H9 (cell line): ENCODE data around the gene NR3C2. TPM values are rescaled to one million over a fixed set of nuclear protein-coding genes. Genes with fewer than 3 reads are reported as not detected.
A peak's percentile ranks its signal among the peaks of the same experiment; 100 is the strongest.

Experiments used
- DNase-seq: peaks from one replicate; pipeline ENCODE4 v3.0.0-alpha.2; 2017
- H2AFZ ChIP-seq: one replicate; pipeline ENCODE4 v1.6.1; 2013; ENCODE audit warnings: mild to moderate bottlenecking, low read length, control low read depth, moderate library complexity
- H2AK5ac ChIP-seq: 2 replicates; pipeline ENCODE4 v1.6.1; 2013; ENCODE audit warnings: low read length, control low read depth, mixed read lengths; ENCODE audit not compliant: insufficient read length
- H2BK120ac ChIP-seq: one replicate; pipeline ENCODE4 v1.6.1; 2013; ENCODE audit warnings: low read depth, mild to moderate bottlenecking, low read length, control low read depth, inconsistent platforms; ENCODE audit not compliant: poor library complexity, severe bottlenecking
- H2BK12ac ChIP-seq: 2 replicates; pipeline ENCODE4 v1.6.1; 2013; ENCODE audit warnings: low read length, control low read depth, mixed read lengths, low read depth; ENCODE audit not compliant: insufficient read length
- H2BK15ac ChIP-seq: 2 replicates; pipeline ENCODE4 v1.6.1; 2013; ENCODE audit warnings: low read depth, low read length, control low read depth
- H2BK20ac ChIP-seq: one replicate; pipeline ENCODE4 v1.6.1; 2013; ENCODE audit warnings: low read depth, mild to moderate bottlenecking, low read length, control low read depth, inconsistent platforms; ENCODE audit not compliant: poor library complexity, severe bottlenecking
- H2BK5ac ChIP-seq: 2 replicates; pipeline ENCODE4 v1.6.1; 2013; ENCODE audit warnings: low read length, control low read depth, mixed read lengths; ENCODE audit not compliant: insufficient read length
- H3K14ac ChIP-seq: 2 replicates; pipeline ENCODE4 v1.6.1; 2013; ENCODE audit warnings: low read length, control low read depth; ENCODE audit not compliant: insufficient read depth
- H3K18ac ChIP-seq: 2 replicates; pipeline ENCODE4 v1.6.1; 2013; ENCODE audit warnings: low read depth, mild to moderate bottlenecking, mixed read lengths, low read length, control low read depth; ENCODE audit not compliant: insufficient read length
- H3K23ac ChIP-seq: 2 replicates; pipeline ENCODE4 v1.6.1; 2013; ENCODE audit warnings: low read length, control low read depth, mixed read lengths, low read depth; ENCODE audit not compliant: insufficient read length
- H3K23me2 ChIP-seq: 2 replicates; pipeline ENCODE4 v1.6.1; 2013; ENCODE audit warnings: low read depth, mild to moderate bottlenecking, mixed read lengths, low read length, control low read depth; ENCODE audit not compliant: insufficient read length, poor library complexity, severe bottlenecking
- H3K27ac ChIP-seq: 2 replicates; pipeline ENCODE4 v1.5.1; 2013; ENCODE audit warnings: low read length, control low read depth, mixed read lengths, low read depth; ENCODE audit not compliant: insufficient read length
- H3K27me3 ChIP-seq: 2 replicates; pipeline ENCODE4 v1.6.1; 2013; ENCODE audit warnings: low read length, control low read depth, inconsistent platforms; ENCODE audit not compliant: insufficient read depth
- H3K4ac ChIP-seq: 2 replicates; pipeline ENCODE4 v1.6.1; 2013; ENCODE audit warnings: low read depth, mild to moderate bottlenecking, control low read depth, inconsistent platforms, low read length, moderate library complexity
- H3K4me1 ChIP-seq: 2 replicates; pipeline ENCODE4 v1.6.1; 2013; ENCODE audit warnings: low read length, control low read depth, inconsistent platforms; ENCODE audit not compliant: insufficient read depth
- H3K4me2 ChIP-seq: 2 replicates; pipeline ENCODE4 v1.6.1; 2013; ENCODE audit warnings: low read length, control low read depth, mixed read lengths; ENCODE audit not compliant: insufficient read length, insufficient read depth
- H3K56ac ChIP-seq: 2 replicates; pipeline ENCODE4 v1.6.1; 2013; ENCODE audit warnings: low read depth, mild to moderate bottlenecking, mixed read lengths, low read length, control low read depth; ENCODE audit not compliant: insufficient read length
- H3K79me1 ChIP-seq: 2 replicates; pipeline ENCODE4 v1.6.1; 2013; ENCODE audit warnings: low read depth, mild to moderate bottlenecking, moderate library complexity, low read length, control low read depth, inconsistent platforms; ENCODE audit not compliant: insufficient read depth, poor library complexity, severe bottlenecking
- H3K79me2 ChIP-seq: 2 replicates; pipeline ENCODE4 v1.6.1; 2013; ENCODE audit warnings: low read length, control low read depth, inconsistent platforms; ENCODE audit not compliant: insufficient read depth
- H3K9ac ChIP-seq: 2 replicates; pipeline ENCODE4 v1.6.1; 2013; ENCODE audit warnings: low read length, control low read depth, mixed read lengths; ENCODE audit not compliant: insufficient read length; ENCODE audit errors: extremely low read depth
- H3K9me3 ChIP-seq: one replicate; pipeline ENCODE4 v1.6.1; 2013; ENCODE audit warnings: low read depth, low read length, inconsistent platforms; ENCODE audit not compliant: control insufficient read depth
- H3T11ph ChIP-seq: one replicate; pipeline ENCODE4 v1.6.1; 2013; ENCODE audit warnings: mild to moderate bottlenecking, low read length, control low read depth, inconsistent platforms
- H4K20me1 ChIP-seq: one replicate; pipeline ENCODE4 v1.6.1; 2013; ENCODE audit not compliant: control insufficient read depth, insufficient read length, insufficient read depth
- H4K5ac ChIP-seq: 2 replicates; pipeline ENCODE4 v1.6.1; 2013; ENCODE audit warnings: low read depth, mild to moderate bottlenecking, mixed read lengths, low read length, control low read depth; ENCODE audit not compliant: insufficient read length
- H4K8ac ChIP-seq: replicated peaks from 2 replicates; pipeline ENCODE4 v1.6.1; 2013; ENCODE audit warnings: low read length, control low read depth, mixed read lengths, low read depth; ENCODE audit not compliant: insufficient read length
- H4K91ac ChIP-seq: 2 replicates; pipeline ENCODE4 v1.6.1; 2013; ENCODE audit warnings: low read depth, mild to moderate bottlenecking, moderate library complexity, mixed read lengths, low read length, control low read depth; ENCODE audit not compliant: insufficient read length
- H3K27ac Mint-ChIP-seq, 3 experiments: 2 replicates in 2 of 3; 3 replicates in 1 of 3; pipeline ENCODE4 v1.8.0; 2020 to 2021; ENCODE audit warnings: mixed read lengths in 3 of 3, mild to moderate bottlenecking in 1 of 3, moderate library complexity in 1 of 3
- H3K27me3 Mint-ChIP-seq: 2 replicates; pipeline ENCODE4 v1.8.0; 2021; ENCODE audit warnings: low read depth, mild to moderate bottlenecking, moderate library complexity, mixed read lengths
- H3K36me3 Mint-ChIP-seq, 3 experiments: 2 replicates in 2 of 3; 3 replicates in 1 of 3; pipeline ENCODE4 v1.8.0; 2020 to 2021; ENCODE audit warnings: low read depth in 3 of 3, mixed read lengths in 3 of 3; ENCODE audit not compliant: insufficient read depth in 1 of 3
- H3K4me1 Mint-ChIP-seq, 2 experiments: 2 replicates each; pipeline ENCODE4 v1.8.0; 2020; ENCODE audit warnings: mixed read lengths in 2 of 2
- H3K4me3 Mint-ChIP-seq, 2 experiments: 2 replicates in 1 of 2; 3 replicates in 1 of 2; pipeline ENCODE4 v1.8.0; 2020 to 2021; ENCODE audit warnings: mild to moderate bottlenecking in 2 of 2, mixed read lengths in 2 of 2, moderate library complexity in 1 of 2
- H3K9me3 Mint-ChIP-seq, 2 experiments: 2 replicates in 1 of 2; 3 replicates in 1 of 2; pipeline ENCODE4 v1.8.0; 2020; ENCODE audit warnings: mild to moderate bottlenecking in 2 of 2, mixed read lengths in 2 of 2, moderate library complexity in 1 of 2
- WGBS: extraction: QIAGEN DNeasy Blood & Tissue Kit; methylation state at CpG from one replicate; pipeline ENCODE4 v1.1.7; 2013; ENCODE audit warnings: missing lambda C conversion rate, low lambda C conversion rate, mixed read lengths; ENCODE audit not compliant: insufficient read length; ENCODE audit errors: extremely low coverage; 5-methylcytosine and 5-hydroxymethylcytosine counted together
- total RNA-seq: library from RNA; stranded (reverse); gene quantifications from 2 replicates; pipeline ENCODE4 v1.2.1, GENCODE V29; 2021
- TF ChIP-seq, protein P1 (sequence below): fragments of 200-600 bp; sonication (generic); conservative IDR thresholded peaks from 3 replicates; pipeline ENCODE4 v1.8.0; 2021; ENCODE audit warnings: antibody characterized with exemption, mild to moderate bottlenecking

Gene NR3C2
- total RNA-seq, 1 experiment from 2014 or later, result 1.4 TPM

GRCh38 chr4:148057984-148058859 is 384.0 kb downstream of the NR3C2 start:
- Histone ChIP-seq H3K14ac (no peak overlapping the region), H3K18ac (no peak overlapping the region), H3K4ac (no peak overlapping the region), H3K23ac (no peak overlapping the region), H3K79me1 (no peaks in the 10 kb centered on the region), H4K5ac (no peak overlapping the region), H2AFZ (no peak overlapping the region), H2BK12ac (no peak overlapping the region), H4K91ac (no peak overlapping the region), H3K4me1 (peaks cover 5% of the 10 kb centered on the region; the same call in 1 of the 2 replicates), H3K56ac (no peak overlapping the region), H2BK120ac (no peak overlapping the region), H4K20me1 (no peaks in the 10 kb centered on the region), H2AK5ac (no peak overlapping the region), H3K9ac (no peak overlapping the region), H3K79me2 (no peaks in the 10 kb centered on the region), H3T11ph (no peak overlapping the region), H2BK15ac (no peak overlapping the region), H2BK20ac (no peak overlapping the region), H3K9me3 (no peaks in the 10 kb centered on the region), H3K27me3 (no peaks in the 10 kb centered on the region), H2BK5ac (no peak overlapping the region), H3K27ac (no peak overlapping the region), H3K23me2 (no peaks in the 10 kb centered on the region), H3K4me2 (no peak overlapping the region), H4K8ac (no peak overlapping the region)
- H3K9me3 Mint-ChIP-seq, result no peaks in the 10 kb centered on the region
- H3K27ac Mint-ChIP-seq, result peak overlapping the region in 1 of 3 experiments; percentile 46; a peak in 1 of 7 replicates
- no CpG with 5 or more reads among the region's 14 CpGs for WGBS
- H3K27me3 Mint-ChIP-seq, result no peaks in the 10 kb centered on the region
- DNase-seq, result no peak
- TF ChIP-seq, protein P1, sequence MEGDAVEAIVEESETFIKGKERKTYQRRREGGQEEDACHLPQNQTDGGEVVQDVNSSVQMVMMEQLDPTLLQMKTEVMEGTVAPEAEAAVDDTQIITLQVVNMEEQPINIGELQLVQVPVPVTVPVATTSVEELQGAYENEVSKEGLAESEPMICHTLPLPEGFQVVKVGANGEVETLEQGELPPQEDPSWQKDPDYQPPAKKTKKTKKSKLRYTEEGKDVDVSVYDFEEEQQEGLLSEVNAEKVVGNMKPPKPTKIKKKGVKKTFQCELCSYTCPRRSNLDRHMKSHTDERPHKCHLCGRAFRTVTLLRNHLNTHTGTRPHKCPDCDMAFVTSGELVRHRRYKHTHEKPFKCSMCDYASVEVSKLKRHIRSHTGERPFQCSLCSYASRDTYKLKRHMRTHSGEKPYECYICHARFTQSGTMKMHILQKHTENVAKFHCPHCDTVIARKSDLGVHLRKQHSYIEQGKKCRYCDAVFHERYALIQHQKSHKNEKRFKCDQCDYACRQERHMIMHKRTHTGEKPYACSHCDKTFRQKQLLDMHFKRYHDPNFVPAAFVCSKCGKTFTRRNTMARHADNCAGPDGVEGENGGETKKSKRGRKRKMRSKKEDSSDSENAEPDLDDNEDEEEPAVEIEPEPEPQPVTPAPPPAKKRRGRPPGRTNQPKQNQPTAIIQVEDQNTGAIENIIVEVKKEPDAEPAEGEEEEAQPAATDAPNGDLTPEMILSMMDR, result no peak
- no peak overlapping the region for H3K4me3 Mint-ChIP-seq
- H3K4me1 Mint-ChIP-seq, result peaks cover 29 to 33% of the 10 kb centered on the region in 2 experiments
- H3K36me3 Mint-ChIP-seq, result no peaks in the 10 kb centered on the region
